A172 (cell line): ENCODE results near the gene SYNJ2. TPM values are rescaled to one million over a fixed set of nuclear protein-coding genes. Genes with fewer than 3 reads are reported as not detected.
"Not testable (repeated sequence)": the region's sequence is repeated elsewhere in the genome, so short reads cannot be mapped to it uniquely, and the experiment has no call there.

Experiments
- DNase-seq: peaks from one replicate; pipeline ENCODE4 v3.0.0-alpha.2; 2015; ENCODE audit warnings: low spot score
- total RNA-seq: library from RNA; depleted of rRNA; stranded (reverse); fragments of >200 nt; shearing (Covaris generic); gene quantifications from 2 replicates; pipeline ENCODE4 v1.2.3, GENCODE V29; 2014; rRNA removed

The SYNJ2 gene, protein sequence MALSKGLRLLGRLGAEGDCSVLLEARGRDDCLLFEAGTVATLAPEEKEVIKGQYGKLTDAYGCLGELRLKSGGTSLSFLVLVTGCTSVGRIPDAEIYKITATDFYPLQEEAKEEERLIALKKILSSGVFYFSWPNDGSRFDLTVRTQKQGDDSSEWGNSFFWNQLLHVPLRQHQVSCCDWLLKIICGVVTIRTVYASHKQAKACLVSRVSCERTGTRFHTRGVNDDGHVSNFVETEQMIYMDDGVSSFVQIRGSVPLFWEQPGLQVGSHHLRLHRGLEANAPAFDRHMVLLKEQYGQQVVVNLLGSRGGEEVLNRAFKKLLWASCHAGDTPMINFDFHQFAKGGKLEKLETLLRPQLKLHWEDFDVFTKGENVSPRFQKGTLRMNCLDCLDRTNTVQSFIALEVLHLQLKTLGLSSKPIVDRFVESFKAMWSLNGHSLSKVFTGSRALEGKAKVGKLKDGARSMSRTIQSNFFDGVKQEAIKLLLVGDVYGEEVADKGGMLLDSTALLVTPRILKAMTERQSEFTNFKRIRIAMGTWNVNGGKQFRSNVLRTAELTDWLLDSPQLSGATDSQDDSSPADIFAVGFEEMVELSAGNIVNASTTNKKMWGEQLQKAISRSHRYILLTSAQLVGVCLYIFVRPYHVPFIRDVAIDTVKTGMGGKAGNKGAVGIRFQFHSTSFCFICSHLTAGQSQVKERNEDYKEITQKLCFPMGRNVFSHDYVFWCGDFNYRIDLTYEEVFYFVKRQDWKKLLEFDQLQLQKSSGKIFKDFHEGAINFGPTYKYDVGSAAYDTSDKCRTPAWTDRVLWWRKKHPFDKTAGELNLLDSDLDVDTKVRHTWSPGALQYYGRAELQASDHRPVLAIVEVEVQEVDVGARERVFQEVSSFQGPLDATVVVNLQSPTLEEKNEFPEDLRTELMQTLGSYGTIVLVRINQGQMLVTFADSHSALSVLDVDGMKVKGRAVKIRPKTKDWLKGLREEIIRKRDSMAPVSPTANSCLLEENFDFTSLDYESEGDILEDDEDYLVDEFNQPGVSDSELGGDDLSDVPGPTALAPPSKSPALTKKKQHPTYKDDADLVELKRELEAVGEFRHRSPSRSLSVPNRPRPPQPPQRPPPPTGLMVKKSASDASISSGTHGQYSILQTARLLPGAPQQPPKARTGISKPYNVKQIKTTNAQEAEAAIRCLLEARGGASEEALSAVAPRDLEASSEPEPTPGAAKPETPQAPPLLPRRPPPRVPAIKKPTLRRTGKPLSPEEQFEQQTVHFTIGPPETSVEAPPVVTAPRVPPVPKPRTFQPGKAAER (N-terminal part only)
- total RNA-seq = 34.0 and 53.7 TPM in 2 replicates

DNA sequence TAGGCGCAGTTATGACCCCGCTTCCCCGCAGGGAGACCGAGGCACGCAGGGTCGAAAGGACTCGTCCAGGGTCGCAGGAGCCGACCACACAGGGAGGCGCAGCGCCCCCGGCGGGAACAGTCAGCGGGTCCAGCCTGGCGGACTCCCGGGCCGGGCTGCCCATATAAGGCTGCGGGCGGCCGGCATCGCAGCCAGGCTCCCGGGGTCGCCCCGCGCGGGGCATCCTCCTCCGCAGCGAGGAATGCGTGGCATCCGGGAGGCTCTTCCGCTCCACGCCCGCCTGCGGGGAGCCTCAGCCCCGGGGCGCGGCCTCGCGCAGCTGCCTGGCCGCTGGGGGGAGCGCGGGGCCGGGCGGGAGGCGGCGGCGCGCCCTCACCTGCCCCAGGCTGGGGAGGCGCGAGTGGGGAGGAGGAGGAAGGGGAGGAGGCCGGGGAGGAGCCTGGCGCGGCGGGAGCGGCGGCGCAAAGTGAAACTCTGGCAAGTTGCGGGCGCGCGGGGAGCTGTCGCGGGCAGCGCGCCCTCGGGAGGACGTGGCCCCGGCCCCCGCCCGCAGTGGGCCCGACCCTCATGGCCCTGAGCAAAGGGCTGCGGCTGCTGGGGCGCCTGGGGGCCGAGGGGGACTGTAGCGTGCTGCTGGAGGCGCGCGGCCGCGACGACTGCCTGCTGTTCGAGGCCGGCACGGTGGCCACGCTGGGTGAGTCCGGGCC is at the start of gene SYNJ2:
TSS of gene SYNJ2 (plus strand) at position 469 of the 707 bp plus-strand sequence. CDS start at position 568, 99 bp downstream.
- peak; percentile 46 for DNase-seq

DNA sequence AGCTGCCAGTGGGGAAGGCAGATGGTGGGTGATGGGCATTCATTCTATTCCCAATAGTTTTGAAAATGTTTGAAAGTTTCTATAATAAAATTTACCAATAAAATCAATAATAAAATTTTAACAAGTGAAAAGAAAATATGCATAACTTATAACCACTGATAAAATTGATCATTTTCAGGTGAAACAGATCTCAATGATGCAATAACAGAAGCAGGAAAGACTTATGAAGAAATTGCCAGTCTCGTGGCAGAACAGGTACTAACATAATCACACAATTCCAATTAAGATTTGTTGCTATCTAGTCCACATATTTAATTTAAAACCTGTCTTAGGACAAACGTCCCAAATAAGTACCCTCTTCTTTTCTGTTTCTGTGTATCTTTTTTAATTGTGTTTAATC is 45.9 kb upstream of the SYNJ2 start:
- no peak for DNase-seq

DNA sequence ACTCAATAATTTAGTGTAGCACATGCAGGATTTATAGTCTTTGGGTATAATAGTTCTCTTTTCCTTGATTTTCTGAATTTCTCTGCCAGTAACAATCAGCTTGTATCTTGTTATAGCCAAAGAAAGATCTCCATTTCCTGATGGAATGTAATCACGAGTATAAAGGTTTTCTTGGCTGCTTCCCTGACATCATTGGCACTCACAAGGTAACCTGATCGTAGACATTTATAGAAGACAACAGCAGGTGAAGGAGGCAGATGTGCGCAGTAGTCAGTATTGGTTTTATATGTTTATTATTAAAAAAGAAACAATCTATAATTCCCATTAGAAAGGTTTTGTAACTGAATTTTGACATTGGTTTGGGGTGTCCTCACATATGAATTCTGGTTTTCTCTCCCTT is 44.3 kb upstream of the SYNJ2 start:
- no peak for DNase-seq

DNA sequence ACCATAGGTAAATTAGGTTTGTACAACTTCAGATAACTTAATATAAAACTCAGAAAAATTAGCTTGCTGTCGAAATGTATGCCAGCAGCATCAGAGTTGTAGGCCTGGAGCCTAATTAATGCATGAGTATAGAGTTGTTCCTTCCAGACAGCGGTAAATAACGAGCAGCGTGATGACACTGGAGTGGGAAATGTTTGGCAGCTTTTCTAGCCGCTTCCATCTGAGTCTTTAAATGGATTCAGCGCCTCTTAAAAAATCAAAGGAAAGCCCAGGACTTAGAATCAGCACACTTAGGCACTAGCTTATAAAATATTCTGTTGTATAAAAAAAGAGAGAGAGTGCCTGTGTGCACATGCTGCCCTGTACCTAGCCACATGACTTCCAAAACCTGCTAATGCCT is 43.7 kb upstream of the SYNJ2 start:
- DNase-seq = no peak

DNA sequence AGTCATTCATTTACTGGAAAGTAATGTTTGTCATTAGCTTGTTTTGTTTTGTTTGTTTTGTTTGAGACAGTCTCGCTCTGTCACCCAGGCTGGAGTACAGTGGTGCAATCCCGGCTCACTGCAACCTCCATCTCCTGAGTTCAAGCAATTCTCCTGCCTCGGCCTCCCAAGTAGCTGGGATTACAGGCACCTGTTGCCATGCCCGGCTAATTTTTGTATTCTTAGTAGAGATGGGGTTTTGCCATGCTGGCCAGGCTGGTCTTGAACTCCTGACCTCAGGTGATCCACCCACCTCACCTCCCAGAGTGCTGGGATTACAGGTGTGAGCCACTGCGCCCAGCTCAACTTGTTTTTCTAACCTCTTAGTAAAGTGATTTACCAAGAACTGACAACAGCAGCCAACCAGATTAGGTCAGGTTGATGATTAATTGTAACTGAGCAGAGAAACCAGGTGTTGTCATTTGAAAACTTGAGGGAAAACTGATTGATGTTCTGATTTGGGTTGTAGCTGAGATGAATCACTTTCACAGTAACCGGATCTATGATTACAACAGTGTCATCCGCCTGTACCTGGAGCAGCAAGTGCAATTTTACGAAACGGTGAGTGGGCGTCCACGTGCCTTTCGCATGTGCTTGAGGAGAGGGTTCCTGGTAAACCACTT is 41.2 kb upstream of the SYNJ2 start:
- DNase-seq = not testable (repeated sequence)

DNA sequence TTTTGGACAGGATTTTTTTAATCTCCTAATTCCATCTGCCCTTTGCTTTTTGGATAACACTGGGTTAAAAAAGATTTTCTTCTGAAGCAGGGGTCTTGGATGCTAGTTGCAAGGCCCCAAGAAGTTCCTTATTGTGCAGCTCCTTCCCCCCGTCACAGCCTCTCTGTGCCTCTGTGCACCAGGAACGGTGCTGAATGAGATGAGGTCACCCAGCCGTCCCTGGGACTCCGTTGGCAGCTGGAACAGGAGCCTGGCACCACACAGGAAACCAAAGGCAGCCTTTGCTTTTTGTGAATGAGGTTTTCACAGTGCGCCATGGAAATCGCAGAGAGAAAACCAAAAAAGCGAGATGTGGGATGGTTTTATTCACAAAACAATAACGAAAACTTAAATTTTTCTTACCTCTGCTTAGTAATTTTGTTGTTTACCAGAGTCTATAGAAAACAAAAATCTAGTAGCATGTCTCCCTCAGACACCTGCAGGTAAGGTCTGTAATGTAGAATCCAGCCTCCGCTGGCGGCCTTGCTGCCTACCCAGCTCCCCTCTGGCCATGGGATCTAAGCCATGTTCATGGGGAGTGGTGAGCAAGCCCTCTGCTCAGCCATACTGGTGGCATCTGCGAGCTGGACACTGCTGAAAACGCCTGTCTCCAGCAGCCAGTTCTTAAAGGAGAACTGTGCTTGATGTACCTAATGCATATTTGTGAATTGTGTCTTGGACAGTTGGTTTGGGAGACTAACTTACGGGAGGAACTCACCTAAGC is 40.4 kb upstream of the SYNJ2 start:
- no peak for DNase-seq

DNA sequence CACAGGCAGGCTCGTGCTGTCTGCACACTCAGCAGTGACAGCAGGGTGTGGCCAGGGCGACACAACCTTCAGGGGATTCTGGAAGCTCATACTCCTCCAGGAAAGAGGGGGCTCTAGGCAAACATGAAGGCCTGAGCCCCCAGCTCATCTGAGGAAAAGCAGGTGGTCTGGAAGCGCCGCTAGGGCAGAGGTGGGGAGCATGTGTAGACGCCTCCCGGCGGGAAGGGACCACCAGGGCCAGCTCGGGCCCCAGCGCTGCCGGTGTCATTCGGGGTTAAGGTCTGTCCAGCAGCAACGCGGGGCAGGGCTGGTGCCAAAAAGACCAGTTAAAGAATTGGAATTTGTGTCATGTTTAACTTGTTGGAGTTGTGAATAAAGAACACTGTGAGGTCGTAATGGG is 39.3 kb upstream of the SYNJ2 start:
- no peak for DNase-seq

DNA sequence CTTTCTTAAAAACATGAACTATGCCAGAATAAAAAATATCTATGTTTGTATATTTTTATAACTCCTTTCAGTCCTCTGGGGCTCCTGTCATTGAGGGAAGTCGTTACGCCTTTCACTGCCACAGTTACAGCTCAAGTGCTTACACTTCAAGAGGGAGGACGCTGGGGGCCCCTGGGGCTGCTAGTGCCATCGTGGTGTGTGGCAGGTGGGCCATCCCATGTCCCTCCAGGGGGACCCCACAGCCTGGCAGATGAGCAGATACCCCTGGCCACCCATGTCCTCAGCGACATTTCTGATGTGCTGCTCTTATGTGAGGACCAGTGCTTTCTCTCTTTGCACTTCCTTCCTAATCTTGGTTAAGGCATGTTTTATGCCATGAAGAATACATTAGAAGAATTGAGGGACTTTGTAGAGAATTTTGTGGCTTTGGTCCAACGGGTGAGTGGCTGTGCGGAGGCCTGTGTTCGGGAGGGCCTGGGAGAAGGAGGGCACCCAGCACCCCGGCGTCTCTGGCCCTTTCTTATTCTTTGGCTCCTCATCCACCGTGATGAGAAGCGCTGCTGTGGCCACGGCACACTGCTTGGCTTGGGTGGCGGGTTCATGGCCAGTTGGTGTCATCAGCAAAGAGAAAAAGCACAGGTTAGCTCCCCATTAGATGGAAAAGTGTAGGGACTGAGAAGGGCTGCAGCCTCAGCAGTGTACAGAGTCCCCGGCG is 38.3 kb upstream of the SYNJ2 start:
- DNase-seq = no peak

DNA sequence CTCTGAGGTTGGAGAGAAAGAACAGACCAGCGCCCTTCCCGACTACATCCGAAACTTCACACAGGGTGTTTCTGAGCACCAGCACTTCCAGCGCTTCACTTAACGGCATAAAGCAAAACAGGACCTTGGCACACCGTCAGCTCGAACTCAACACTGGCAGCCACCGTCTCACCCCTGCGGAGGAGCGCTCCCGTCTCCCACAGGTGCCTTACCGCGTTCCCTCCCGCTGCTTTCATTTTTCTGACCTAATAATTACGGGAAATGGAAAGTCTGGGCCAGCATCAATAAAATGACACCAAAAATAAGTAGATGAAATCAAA is 37.7 kb upstream of the SYNJ2 start:
- DNase-seq = no peak

DNA sequence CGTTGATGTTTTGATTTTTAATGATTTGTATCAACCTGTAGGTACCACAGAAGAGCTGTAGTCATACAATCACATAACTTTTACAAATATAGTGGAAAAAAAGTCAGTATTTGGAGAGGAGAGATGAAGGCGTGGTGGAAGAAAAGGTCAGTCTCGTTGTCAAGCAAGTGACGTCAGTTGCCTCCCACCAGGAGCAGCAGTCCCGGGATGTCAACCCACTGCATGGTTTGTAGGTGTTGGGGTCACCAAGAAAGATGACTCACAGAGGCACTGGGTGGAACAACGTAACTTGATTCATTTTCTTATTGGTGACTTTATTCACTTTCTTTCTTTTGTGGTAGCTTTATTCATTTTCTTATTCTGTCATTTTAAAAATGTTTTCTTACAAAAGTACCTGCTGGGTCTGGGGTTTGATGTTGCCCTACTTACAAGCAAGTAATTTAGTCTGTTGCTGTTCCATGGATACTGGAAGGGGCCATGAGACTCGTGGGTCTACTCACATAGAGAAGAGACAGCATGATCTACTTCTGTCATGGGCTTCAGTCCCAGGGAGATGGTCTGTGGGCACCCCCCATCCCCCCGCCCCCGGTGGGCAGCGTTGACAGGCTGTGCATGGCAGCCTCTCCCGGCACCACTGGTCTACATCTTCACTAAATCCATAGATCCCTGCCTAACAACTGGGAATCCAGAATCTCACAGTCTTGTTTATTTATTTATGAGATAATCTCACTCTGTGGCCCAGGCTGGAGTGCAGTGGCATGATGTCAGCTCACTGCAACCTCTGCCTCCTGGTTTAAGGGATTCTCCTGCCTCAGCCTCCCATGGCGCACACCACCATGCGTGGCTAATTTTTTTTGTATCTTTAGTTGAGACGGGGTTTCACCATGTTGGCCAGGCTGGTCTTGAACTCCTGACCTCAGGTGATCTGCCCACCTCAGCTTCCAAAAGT is 36.4 kb upstream of the SYNJ2 start:
- no peak for DNase-seq

DNA sequence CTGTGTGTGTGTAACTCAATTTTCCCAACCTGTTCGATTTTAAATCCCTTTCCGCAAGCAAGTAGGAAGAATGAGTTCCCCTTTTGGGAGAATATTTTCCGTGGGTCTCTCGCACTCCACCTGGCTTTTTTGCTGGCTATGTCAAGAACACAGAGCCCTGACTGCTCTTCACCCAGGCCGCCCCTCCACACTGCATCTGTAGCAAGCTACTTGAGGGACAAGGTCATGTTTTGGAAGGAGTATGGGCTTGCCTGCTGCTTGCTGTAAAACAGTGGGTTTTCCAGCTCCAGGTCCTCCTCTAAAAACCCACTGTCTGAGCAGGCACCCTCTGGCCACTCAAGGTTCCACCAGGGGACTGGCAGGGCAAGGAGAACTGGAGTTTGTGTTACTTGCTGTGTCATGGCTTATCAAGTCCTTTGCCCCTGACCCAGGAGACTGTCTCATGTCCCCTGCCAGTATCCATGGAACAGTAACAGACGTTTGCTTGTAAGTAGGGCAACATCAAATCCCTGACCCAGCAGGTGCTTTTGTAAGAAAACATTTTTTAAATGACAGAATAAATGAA is 35.5 kb upstream of the SYNJ2 start:
- DNase-seq = no peak

DNA sequence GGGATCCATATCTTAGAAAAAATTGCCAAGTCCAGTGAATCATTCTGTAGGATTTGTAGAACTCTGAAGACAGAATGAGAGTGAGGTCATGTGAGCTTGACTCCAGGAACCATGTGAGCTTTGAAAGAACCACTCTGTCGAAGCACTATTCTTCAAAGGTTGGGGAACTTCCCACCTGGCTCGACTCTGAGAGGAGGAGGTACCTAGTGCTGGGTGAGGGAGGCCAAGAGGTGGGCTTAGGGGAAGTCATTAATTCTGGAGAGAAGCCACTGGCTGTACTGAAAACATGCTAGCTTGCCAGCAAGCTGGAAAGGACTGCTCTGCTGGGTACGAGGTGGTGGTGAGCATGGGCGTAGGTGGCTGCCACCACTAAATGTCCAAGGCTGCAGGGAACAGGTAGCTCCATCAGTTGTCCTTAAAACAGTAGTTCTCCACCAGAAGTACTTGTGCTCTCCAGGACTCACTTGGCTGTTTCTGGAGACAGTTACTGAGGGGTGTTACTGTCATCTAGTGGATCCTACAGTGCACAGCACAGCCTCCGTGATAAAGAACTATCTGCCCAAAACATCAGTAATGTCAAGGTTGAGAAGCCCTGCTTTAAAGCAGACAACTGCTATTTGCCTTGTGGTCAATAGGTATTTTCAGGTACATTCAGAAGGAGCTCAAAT is 34.7 kb upstream of the SYNJ2 start:
- no peak for DNase-seq

DNA sequence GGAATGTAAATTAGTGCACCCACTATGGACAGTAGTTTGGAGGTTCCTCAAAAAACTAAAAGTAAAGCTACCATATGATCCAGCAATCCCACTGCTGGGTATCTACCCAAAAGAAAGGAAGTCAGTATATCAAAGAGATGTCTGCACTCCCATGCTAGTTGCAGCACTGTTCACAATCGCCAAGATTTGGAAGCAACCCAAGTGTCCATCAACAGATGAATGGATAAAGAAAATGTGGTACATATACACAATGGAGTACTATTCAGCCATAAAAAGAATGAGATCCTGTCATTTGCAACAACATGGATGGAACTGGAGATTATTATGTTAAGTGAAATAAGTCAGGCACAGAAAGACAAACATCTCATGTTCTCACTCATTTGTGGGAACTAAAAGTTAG is 30.8 kb upstream of the SYNJ2 start:
- not testable (repeated sequence) for DNase-seq

DNA sequence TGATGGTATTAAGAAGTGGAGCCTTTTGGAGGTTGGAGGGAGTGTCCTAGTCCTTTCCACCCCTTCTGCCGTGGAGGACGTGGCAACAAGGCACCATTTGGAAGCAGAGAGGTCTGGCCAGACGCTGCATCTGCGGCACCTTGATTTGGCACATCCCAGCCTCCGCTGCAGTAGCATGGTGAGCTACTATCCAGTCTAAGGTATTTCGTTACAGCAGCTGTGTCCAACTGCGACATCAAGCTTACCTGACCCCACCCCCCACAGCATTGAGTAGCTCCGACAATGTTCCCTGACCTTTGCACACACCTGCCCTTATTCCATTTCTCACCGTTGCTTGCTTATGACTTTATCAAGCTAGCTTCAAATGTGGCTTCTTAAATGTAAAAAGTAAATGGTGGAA is 29.8 kb upstream of the SYNJ2 start:
- no peak for DNase-seq

DNA sequence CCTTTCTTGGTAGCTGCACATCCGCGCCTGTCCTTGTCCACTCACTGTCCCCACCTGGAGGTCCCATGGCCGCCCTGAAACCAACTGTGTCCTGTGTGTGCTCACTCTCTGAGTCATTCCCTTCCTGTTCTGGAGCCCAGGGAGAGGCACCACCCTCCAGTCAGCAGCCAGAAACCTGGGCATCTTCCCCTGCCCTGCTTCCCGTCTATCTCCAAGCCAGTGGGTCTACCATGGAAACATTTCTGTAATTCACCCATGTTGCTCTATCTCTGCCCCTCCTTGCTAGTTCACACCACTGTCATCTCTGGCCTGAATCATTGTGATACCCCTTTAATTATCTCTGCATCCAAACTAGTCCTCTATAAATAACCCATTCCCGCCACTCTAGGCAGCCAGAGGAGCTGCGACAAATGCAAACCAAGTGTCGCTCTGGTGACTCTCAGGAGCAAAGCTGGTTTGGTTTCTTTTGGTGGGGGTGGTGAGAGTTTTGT is 28.8 kb upstream of the SYNJ2 start:
- DNase-seq = peak; percentile 26

DNA sequence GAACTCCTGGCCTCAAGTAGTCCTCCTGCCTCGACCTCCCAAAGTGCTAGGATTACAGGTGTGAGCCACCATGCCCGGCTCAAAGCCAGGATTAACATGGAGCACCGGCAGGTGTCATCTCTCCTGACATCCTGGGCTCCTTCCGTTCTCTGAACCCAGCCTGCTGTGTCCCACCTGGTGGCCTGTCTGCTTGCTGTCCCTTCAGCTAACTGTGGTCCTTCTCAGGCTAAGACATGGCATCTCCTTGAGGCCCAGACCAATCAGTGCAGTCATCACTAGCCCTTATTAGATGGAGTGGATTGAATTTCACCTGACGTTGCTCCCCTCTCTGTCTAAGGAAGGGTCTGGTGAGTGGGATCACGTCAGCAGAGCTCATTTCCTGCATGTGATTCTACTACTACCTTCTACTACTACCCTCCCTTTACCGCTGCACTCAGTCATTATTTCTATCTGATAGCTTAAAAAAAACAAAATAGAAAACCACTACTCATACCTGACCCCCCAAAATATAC is 28.0 kb upstream of the SYNJ2 start:
- no peak for DNase-seq
